HepG2 (cell line): ENCODE results near the gene SLC35F1. TPM values are rescaled to one million over a fixed set of nuclear protein-coding genes. Genes with fewer than 3 reads are reported as not detected.

Experiments used
- CEBPZ ChIP-seq: IDR thresholded peaks from 2 replicates; pipeline ENCODE4 v1.6.1; 2012; ENCODE audit warnings: low read length, improper control_type of control experiment
- DRAP1 ChIP-seq: IDR thresholded peaks from 2 replicates; pipeline ENCODE4 v1.6.1; 2016; ENCODE audit warnings: missing genetic modification reagents, missing compliant biosample characterization
- NFAT5 ChIP-seq: sonication (generic); formaldehyde crosslinking; IDR thresholded peaks from 2 replicates; pipeline ENCODE4 v1.4.0; 2020; ENCODE audit warnings: missing genetic modification reagents
- ZNF782 ChIP-seq: sonication (generic); formaldehyde crosslinking; IDR thresholded peaks from 2 replicates; pipeline ENCODE4 v1.4.0; 2020; ENCODE audit warnings: missing genetic modification reagents, mild to moderate bottlenecking, borderline replicate concordance
- polyA plus RNA-seq, 8 experiments: library from polyadenylated mRNA; depleted of rRNA in 3 of 8; stranded (reverse) in 7 of 8; unstranded in 1 of 8; fragments of >200 nt; fragmentation: Illumina TruSeq in 4 of 8; extraction: Trizol in 4 of 8; gene quantifications; 2 replicates each; pipeline versions ENCODE4 v1.2.1 to v1.2.3, GENCODE V29; 2011 to 2016; ENCODE audit warnings: low read depth in 4 of 8, missing spikeins in 1 of 8, mixed read lengths in 1 of 8; ENCODE audit not compliant: insufficient read depth in 1 of 8
- total RNA-seq, 5 experiments: library from RNA; depleted of rRNA; stranded (reverse); fragments of >200 nt; fragmentation: Illumina TruSeq; extraction: Trizol; gene quantifications; 2 replicates each; pipeline ENCODE4 v1.2.3, GENCODE V29; 2016; ENCODE audit warnings: low read depth in 1 of 5

The SLC35F1 gene
- total and polyA plus RNA-seq, 2 of the 13 experiments (the other 11 are each of a cell fraction or from before 2014, with no cell fraction given): 0.01 TPM; not detected in 1

GRCh38 chr6:118297821-118298220 lies 390.8 kb downstream of the SLC35F1 start (continued):
- TF ChIP-seq CEBPZ: no peak
- TF ChIP-seq DRAP1 (CRISPR knock-in tag): no peak
- TF ChIP-seq NFAT5 (CRISPR knock-in tag): no peak
- no peak for TF ChIP-seq ZNF782 (CRISPR knock-in tag)
